SK-N-SH treated with all-trans-retinoic acid at 6 μM for 48 hours (cell line): ENCODE results near the gene HMGCS2.

Source experiments
- ATAC-seq: fragments of 200-7000 bp; cut with Tn5 transposase; 3 replicates; pipeline ENCODE4 v1.9.1; 2020; ENCODE audit warnings: mild to moderate bottlenecking, moderate library complexity
- ARNTL ChIP-seq: fragments of 450-650 bp; formaldehyde crosslinking; IDR thresholded peaks from 2 replicates; pipeline ENCODE4 v1.5.0; 2020; ENCODE audit warnings: low read depth, mild to moderate bottlenecking, moderate library complexity, borderline replicate concordance
- BACH2 ChIP-seq: fragments of 250-450 bp; sonication (Bioruptor Pico); IDR thresholded peaks from 2 replicates; pipeline ENCODE4 v1.9.0; 2021; ENCODE audit warnings: mild to moderate bottlenecking, borderline replicate concordance
- CSDC2 ChIP-seq: fragments of 250-450 bp; sonication (Bioruptor Pico); IDR thresholded peaks from 2 replicates; pipeline ENCODE4 v1.5.0; 2020; ENCODE audit warnings: mild to moderate bottlenecking, moderate library complexity
- CSRNP3 ChIP-seq: fragments of 250-450 bp; sonication (Bioruptor Pico); IDR thresholded peaks from 2 replicates; pipeline ENCODE4 v1.5.1; 2021; ENCODE audit warnings: mild to moderate bottlenecking, moderate library complexity
- ESRRG ChIP-seq: fragments of 250-450 bp; sonication (Bioruptor Pico); IDR thresholded peaks from 2 replicates; pipeline ENCODE4 v1.6.1; 2021; ENCODE audit warnings: mild to moderate bottlenecking
- GLIS3 ChIP-seq: fragments of 250-450 bp; sonication (Bioruptor Pico); IDR thresholded peaks from 2 replicates; pipeline ENCODE4 v1.5.0; 2020; ENCODE audit warnings: mild to moderate bottlenecking, moderate library complexity
- ISL1 ChIP-seq: fragments of 250-450 bp; sonication (Bioruptor Pico); IDR thresholded peaks from 2 replicates; pipeline ENCODE4 v2.1.2; 2022; ENCODE audit warnings: mild to moderate bottlenecking, moderate library complexity
- OSR1 ChIP-seq: fragments of 250-450 bp; sonication (Bioruptor Pico); IDR thresholded peaks from 2 replicates; pipeline ENCODE4 v1.8.0; 2022; ENCODE audit warnings: moderate library complexity, mild to moderate bottlenecking, inconsistent platforms
- PPARA ChIP-seq: fragments of 250-450 bp; sonication (Bioruptor Pico); IDR thresholded peaks from 2 replicates; pipeline ENCODE4 v1.5.0; 2020; ENCODE audit warnings: mild to moderate bottlenecking, borderline replicate concordance
- RARB ChIP-seq: fragments of 250-450 bp; sonication (Bioruptor Pico); IDR thresholded peaks from 2 replicates; pipeline ENCODE4 v1.8.0; 2021; ENCODE audit warnings: mild to moderate bottlenecking, moderate library complexity
- SNAI2 ChIP-seq: fragments of 250-450 bp; sonication (Bioruptor Pico); IDR thresholded peaks from 2 replicates; pipeline ENCODE4 v1.5.0; 2020; ENCODE audit warnings: mild to moderate bottlenecking, moderate library complexity
- TCF4 ChIP-seq: fragments of 250-450 bp; sonication (Bioruptor Pico); IDR thresholded peaks from 2 replicates; pipeline ENCODE4 v1.8.0; 2021; ENCODE audit warnings: mild to moderate bottlenecking, moderate library complexity, borderline replicate concordance
- TOX ChIP-seq: fragments of 250-450 bp; sonication (Bioruptor Pico); IDR thresholded peaks from 2 replicates; pipeline ENCODE4 v1.8.0; 2021; ENCODE audit warnings: mild to moderate bottlenecking, moderate library complexity, borderline replicate concordance
- TSHZ2 ChIP-seq: fragments of 250-450 bp; sonication (Bioruptor Pico); IDR thresholded peaks from 2 replicates; pipeline ENCODE4 v1.5.0; 2020; ENCODE audit warnings: mild to moderate bottlenecking, moderate library complexity
- ZC3H10 ChIP-seq: fragments of 250-450 bp; sonication (Bioruptor Pico); IDR thresholded peaks from 2 replicates; pipeline ENCODE4 v1.5.1; 2021; ENCODE audit warnings: mild to moderate bottlenecking, moderate library complexity
- ZFP3 ChIP-seq: fragments of 250-450 bp; sonication (Bioruptor Pico); IDR thresholded peaks from 2 replicates; pipeline ENCODE4 v1.5.0; 2020; ENCODE audit warnings: mild to moderate bottlenecking, moderate library complexity
- ZFP30 ChIP-seq: fragments of 450-650 bp; formaldehyde crosslinking; IDR thresholded peaks from 2 replicates; pipeline ENCODE4 v1.5.0; 2022; ENCODE audit warnings: mild to moderate bottlenecking, moderate library complexity
- ZNF565 ChIP-seq: fragments of 450-650 bp; formaldehyde crosslinking; conservative IDR thresholded peaks from 2 replicates; pipeline ENCODE4 v1.5.0; 2020; ENCODE audit warnings: low read depth, mild to moderate bottlenecking, moderate library complexity
- ZNF70 ChIP-seq: fragments of 450-650 bp; formaldehyde crosslinking; IDR thresholded peaks from 2 replicates; pipeline ENCODE4 v1.5.0; 2020; ENCODE audit warnings: mild to moderate bottlenecking, moderate library complexity
- ZNF8 ChIP-seq: fragments of 450-650 bp; formaldehyde crosslinking; IDR thresholded peaks from 2 replicates; pipeline ENCODE4 v1.5.0; 2020; ENCODE audit warnings: mild to moderate bottlenecking, moderate library complexity
- TF ChIP-seq, protein P1 (sequence below): fragments of 250-450 bp; sonication (Bioruptor Pico); IDR thresholded peaks from 2 replicates; pipeline ENCODE4 v1.5.1; 2020; ENCODE audit warnings: low read depth, mild to moderate bottlenecking, moderate library complexity
- TF ChIP-seq, protein P2 (sequence below): fragments of 250-450 bp; sonication (Bioruptor Pico); IDR thresholded peaks from 2 replicates; pipeline ENCODE4 v1.8.0; 2020; ENCODE audit warnings: mild to moderate bottlenecking, moderate library complexity, borderline replicate concordance

Gene HMGCS2

GRCh38 chr1:119752592-119752991, 16.1 kb downstream of the HMGCS2 start (continued):
- TF ChIP-seq, protein P1, sequence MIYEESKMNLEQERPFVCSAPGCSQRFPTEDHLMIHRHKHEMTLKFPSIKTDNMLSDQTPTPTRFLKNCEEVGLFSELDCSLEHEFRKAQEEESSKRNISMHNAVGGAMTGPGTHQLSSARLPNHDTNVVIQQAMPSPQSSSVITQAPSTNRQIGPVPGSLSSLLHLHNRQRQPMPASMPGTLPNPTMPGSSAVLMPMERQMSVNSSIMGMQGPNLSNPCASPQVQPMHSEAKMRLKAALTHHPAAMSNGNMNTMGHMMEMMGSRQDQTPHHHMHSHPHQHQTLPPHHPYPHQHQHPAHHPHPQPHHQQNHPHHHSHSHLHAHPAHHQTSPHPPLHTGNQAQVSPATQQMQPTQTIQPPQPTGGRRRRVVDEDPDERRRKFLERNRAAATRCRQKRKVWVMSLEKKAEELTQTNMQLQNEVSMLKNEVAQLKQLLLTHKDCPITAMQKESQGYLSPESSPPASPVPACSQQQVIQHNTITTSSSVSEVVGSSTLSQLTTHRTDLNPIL: no peak
- TF ChIP-seq ZNF70 (CRISPR knock-in tag): no peak
- TF ChIP-seq TOX (CRISPR knock-in tag): no peak
- TF ChIP-seq, protein P2, sequence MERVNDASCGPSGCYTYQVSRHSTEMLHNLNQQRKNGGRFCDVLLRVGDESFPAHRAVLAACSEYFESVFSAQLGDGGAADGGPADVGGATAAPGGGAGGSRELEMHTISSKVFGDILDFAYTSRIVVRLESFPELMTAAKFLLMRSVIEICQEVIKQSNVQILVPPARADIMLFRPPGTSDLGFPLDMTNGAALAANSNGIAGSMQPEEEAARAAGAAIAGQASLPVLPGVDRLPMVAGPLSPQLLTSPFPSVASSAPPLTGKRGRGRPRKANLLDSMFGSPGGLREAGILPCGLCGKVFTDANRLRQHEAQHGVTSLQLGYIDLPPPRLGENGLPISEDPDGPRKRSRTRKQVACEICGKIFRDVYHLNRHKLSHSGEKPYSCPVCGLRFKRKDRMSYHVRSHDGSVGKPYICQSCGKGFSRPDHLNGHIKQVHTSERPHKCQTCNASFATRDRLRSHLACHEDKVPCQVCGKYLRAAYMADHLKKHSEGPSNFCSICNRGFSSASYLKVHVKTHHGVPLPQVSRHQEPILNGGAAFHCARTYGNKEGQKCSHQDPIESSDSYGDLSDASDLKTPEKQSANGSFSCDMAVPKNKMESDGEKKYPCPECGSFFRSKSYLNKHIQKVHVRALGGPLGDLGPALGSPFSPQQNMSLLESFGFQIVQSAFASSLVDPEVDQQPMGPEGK: no peak
- TF ChIP-seq TCF4: no peak
- no peak for TF ChIP-seq SNAI2 (CRISPR knock-in tag)

DNA sequence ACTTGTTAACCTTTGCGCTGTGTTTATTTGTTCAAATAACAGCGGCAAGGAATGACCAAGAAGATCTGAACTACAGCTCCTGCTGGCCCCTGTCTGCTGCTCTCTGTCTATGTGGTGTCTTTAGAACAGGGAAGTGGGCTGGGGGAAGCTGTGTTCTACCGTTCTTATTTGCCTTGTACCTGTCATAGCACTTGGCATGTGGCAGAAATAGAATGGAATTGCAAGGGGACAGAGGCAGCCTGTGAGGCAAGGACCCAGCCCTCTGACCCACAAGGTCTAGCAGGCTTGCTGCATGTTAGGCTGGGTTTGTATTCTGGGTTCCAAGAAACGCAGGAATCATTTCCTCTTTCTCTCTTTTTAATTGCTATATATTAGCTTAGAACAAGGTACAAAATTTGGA, 20.7 kb downstream of the HMGCS2 start:
- no peak for ATAC-seq
- TF ChIP-seq TOX (CRISPR knock-in tag): no peak
- TF ChIP-seq ZNF8 (CRISPR knock-in tag): no peak
- TF ChIP-seq RARB (CRISPR knock-in tag): no peak
- TF ChIP-seq ZC3H10: no peak
- no peak for TF ChIP-seq BACH2 (CRISPR knock-in tag)
- TF ChIP-seq ESRRG: no peak
- no peak for TF ChIP-seq ZNF70 (CRISPR knock-in tag)
- no peak for TF ChIP-seq GLIS3 (CRISPR knock-in tag)
- no peak for TF ChIP-seq CSDC2 (CRISPR knock-in tag)
- no peak for TF ChIP-seq OSR1 (CRISPR knock-in tag)
- TF ChIP-seq ISL1 (CRISPR knock-in tag): no peak
- no peak for TF ChIP-seq ZFP30 (CRISPR knock-in tag)
- no peak for TF ChIP-seq ZNF565 (CRISPR knock-in tag)
- TF ChIP-seq TSHZ2 (CRISPR knock-in tag): no peak
- no peak for TF ChIP-seq ZFP3 (CRISPR knock-in tag)

DNA sequence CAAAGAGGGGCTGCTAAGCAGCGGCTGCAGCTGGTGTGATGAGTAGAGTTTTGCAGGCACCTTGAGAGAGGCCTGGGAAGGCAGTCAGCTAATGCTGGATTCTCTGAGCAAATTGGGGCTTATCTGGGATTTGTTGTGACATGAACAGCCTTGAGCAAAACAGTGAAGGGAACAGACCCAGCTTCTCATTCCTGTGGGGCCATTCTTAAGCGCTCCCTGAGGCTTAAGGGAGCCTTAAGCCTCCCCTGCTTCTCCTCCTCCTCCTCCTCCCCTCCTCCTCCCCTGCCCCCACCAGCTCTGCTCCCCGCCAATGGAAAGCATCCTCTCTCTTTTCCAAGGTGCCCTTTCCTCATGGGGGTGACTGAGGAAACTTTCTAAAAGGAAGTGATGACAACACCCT, 21.3 kb downstream of the HMGCS2 start:
- no peak for TF ChIP-seq BACH2 (CRISPR knock-in tag)
- TF ChIP-seq, protein P1: no peak
- no peak for TF ChIP-seq TOX (CRISPR knock-in tag)
- no peak for TF ChIP-seq ISL1 (CRISPR knock-in tag)
- TF ChIP-seq ESRRG: no peak
- TF ChIP-seq, protein P2: no peak
- no peak for TF ChIP-seq ZFP30 (CRISPR knock-in tag)
- TF ChIP-seq PPARA: no peak
- TF ChIP-seq ZNF565 (CRISPR knock-in tag): no peak
- TF ChIP-seq GLIS3 (CRISPR knock-in tag): no peak
- ATAC-seq: no peak

GRCh38 chr1:119745034-119745433, 23.7 kb downstream of the HMGCS2 start:
- ATAC-seq: no peak
- no peak for TF ChIP-seq ZNF565 (CRISPR knock-in tag)
- no peak for TF ChIP-seq CSRNP3 (CRISPR knock-in tag)
- TF ChIP-seq OSR1 (CRISPR knock-in tag): no peak
- TF ChIP-seq TSHZ2 (CRISPR knock-in tag): no peak
- TF ChIP-seq ARNTL (CRISPR knock-in tag): no peak
- TF ChIP-seq, protein P1: no peak
- no peak for TF ChIP-seq SNAI2 (CRISPR knock-in tag)
- TF ChIP-seq GLIS3 (CRISPR knock-in tag): no peak
